Measurements from ENCODE around the gene STK10. TPM values are rescaled to one million over a fixed set of nuclear protein-coding genes. Genes with fewer than 3 reads are reported as not detected.

Gene STK10
- polyA plus RNA-seq, 1 of the 3 experiments (the other 2 are of a cell fraction): 11.0 TPM

DNA sequence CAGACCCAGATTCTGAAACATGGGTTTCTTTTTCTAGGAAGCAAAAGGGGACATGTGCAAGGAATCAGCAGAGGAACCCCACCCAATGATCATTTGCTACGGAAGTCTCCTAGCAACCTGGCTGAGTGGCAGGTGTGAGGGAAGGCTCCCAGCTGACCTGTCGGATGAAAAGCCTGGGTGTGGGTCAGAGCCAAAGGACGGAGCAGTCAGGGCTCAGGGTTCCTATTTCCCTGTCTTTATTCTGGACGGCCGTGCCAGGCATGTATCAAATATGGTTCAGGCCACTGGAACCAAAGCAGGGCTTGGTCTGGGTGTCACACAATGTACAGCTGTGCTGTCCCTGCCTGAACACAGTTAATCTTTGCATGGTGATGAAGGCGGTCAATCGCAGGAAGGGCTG, 20.1 kb downstream of the STK10 start:
- WGBS (ENCODE audit: low lambda C conversion rate): 93% methylated on average over 6 of the region's 7 CpGs
- ChIA-PET CTCF (interaction anchor here (1.3 kb wide), 1 partner anchor 21 kb away, joined by 4 read pairs; the partner anchor contains the start of gene STK10), POLR2A (no interaction called here)
- Histone ChIP-seq H3K36me3 (replicated peaks in 1 of 2; ENCODE audit: control insufficient read depth in 1 of 2, insufficient read depth in 2 of 2, low read length in 1 of 2) (no peaks in the 10 kb centered on the region), H2AFZ (ENCODE audit: low read depth) (no peak overlapping the region), H3F3A (replicated peaks; ENCODE audit: insufficient read depth) (no peaks in the 10 kb centered on the region), H3K4me2 (no peak overlapping the region), H3K9me2 (no peaks in the 10 kb centered on the region), H3K27ac (ENCODE audit: low read depth in 2 of 2, low read length in 1 of 2) (no peak overlapping the region), H3K27me3 (ENCODE audit: insufficient read depth) (no peaks in the 10 kb centered on the region), H4K20me1 (ENCODE audit: insufficient read depth) (peaks cover 7% of the 10 kb centered on the region; the same call in 1 of the 2 replicates), H3K9me3 (no peaks in the 10 kb centered on the region), H3K79me2 (ENCODE audit: insufficient read depth) (peaks cover 12% of the 10 kb centered on the region), H3K9ac (no peak overlapping the region), H3K4me3 (ENCODE audit: low read depth in 2 of 2, low read length in 1 of 2) (no peak overlapping the region), H3K4me1 (ENCODE audit: control insufficient read depth in 1 of 2, insufficient read depth in 2 of 2, low read depth in 1 of 2, low read length in 1 of 2) (no peaks in the 10 kb centered on the region; a peak in 1 of 4 replicates)
- no peak for DNase-seq
- no peak for TF ChIP-seq RFX5 (IDR thresholded peaks at IDR 0.05; ENCODE audit: low read length)
- no peak for TF ChIP-seq RAD21 (IDR thresholded peaks at IDR 0.05; ENCODE audit: low read length)
- TF ChIP-seq, protein P1, sequence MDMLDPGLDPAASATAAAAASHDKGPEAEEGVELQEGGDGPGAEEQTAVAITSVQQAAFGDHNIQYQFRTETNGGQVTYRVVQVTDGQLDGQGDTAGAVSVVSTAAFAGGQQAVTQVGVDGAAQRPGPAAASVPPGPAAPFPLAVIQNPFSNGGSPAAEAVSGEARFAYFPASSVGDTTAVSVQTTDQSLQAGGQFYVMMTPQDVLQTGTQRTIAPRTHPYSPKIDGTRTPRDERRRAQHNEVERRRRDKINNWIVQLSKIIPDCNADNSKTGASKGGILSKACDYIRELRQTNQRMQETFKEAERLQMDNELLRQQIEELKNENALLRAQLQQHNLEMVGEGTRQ (IDR thresholded peaks at IDR 0.05; ENCODE audit: borderline replicate concordance, low read depth, low read length): no peak
- TF ChIP-seq, protein P2, sequence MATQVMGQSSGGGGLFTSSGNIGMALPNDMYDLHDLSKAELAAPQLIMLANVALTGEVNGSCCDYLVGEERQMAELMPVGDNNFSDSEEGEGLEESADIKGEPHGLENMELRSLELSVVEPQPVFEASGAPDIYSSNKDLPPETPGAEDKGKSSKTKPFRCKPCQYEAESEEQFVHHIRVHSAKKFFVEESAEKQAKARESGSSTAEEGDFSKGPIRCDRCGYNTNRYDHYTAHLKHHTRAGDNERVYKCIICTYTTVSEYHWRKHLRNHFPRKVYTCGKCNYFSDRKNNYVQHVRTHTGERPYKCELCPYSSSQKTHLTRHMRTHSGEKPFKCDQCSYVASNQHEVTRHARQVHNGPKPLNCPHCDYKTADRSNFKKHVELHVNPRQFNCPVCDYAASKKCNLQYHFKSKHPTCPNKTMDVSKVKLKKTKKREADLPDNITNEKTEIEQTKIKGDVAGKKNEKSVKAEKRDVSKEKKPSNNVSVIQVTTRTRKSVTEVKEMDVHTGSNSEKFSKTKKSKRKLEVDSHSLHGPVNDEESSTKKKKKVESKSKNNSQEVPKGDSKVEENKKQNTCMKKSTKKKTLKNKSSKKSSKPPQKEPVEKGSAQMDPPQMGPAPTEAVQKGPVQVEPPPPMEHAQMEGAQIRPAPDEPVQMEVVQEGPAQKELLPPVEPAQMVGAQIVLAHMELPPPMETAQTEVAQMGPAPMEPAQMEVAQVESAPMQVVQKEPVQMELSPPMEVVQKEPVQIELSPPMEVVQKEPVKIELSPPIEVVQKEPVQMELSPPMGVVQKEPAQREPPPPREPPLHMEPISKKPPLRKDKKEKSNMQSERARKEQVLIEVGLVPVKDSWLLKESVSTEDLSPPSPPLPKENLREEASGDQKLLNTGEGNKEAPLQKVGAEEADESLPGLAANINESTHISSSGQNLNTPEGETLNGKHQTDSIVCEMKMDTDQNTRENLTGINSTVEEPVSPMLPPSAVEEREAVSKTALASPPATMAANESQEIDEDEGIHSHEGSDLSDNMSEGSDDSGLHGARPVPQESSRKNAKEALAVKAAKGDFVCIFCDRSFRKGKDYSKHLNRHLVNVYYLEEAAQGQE (IDR thresholded peaks at IDR 0.05; ENCODE audit: low read depth, low read length): no peak
- no peak for TF ChIP-seq NFIC (IDR thresholded peaks at IDR 0.05; ENCODE audit: borderline replicate concordance)
- no peak for TF ChIP-seq TAF1 (IDR thresholded peaks at IDR 0.05; ENCODE audit: borderline replicate concordance, low read depth, low read length)
- TF ChIP-seq, protein P3, sequence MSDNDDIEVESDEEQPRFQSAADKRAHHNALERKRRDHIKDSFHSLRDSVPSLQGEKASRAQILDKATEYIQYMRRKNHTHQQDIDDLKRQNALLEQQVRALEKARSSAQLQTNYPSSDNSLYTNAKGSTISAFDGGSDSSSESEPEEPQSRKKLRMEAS (IDR thresholded peaks at IDR 0.05; ENCODE audit: low read depth): no peak
- no peak for TF ChIP-seq GATA2 (CRISPR knock-in tag; IDR thresholded peaks at IDR 0.05)
- TF ChIP-seq, protein P4, sequence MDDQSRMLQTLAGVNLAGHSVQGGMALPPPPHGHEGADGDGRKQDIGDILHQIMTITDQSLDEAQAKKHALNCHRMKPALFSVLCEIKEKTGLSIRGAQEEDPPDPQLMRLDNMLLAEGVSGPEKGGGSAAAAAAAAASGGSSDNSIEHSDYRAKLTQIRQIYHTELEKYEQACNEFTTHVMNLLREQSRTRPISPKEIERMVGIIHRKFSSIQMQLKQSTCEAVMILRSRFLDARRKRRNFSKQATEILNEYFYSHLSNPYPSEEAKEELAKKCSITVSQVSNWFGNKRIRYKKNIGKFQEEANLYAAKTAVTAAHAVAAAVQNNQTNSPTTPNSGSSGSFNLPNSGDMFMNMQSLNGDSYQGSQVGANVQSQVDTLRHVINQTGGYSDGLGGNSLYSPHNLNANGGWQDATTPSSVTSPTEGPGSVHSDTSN (IDR thresholded peaks at IDR 0.05): no peak
- TF ChIP-seq, protein P5, sequence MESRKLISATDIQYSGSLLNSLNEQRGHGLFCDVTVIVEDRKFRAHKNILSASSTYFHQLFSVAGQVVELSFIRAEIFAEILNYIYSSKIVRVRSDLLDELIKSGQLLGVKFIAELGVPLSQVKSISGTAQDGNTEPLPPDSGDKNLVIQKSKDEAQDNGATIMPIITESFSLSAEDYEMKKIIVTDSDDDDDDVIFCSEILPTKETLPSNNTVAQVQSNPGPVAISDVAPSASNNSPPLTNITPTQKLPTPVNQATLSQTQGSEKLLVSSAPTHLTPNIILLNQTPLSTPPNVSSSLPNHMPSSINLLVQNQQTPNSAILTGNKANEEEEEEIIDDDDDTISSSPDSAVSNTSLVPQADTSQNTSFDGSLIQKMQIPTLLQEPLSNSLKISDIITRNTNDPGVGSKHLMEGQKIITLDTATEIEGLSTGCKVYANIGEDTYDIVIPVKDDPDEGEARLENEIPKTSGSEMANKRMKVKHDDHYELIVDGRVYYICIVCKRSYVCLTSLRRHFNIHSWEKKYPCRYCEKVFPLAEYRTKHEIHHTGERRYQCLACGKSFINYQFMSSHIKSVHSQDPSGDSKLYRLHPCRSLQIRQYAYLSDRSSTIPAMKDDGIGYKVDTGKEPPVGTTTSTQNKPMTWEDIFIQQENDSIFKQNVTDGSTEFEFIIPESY (IDR thresholded peaks at IDR 0.05; ENCODE audit: borderline replicate concordance, low read depth): no peak
- no peak for TF ChIP-seq FOXJ3 (CRISPR knock-in tag; IDR thresholded peaks at IDR 0.05)
- TF ChIP-seq MEF2A (IDR thresholded peaks at IDR 0.05; ENCODE audit: borderline replicate concordance, low read depth): no peak
